IMR-90 (cell line): ENCODE data around the gene GATA2.

Experiments used
- CHD1 ChIP-seq: IDR thresholded peaks from 2 replicates; pipeline ENCODE4 v1.6.1; 2012; ENCODE audit warnings: low read depth, low read length, improper control_type of control experiment
- CTCF ChIP-seq: conservative IDR thresholded peaks from 2 replicates; pipeline ENCODE4 v1.5.1; 2012; ENCODE audit warnings: mild to moderate bottlenecking, low read depth, low read length, improper control_type of control experiment
- ELK1 ChIP-seq: fragments of 150-350 bp; IDR thresholded peaks from 2 replicates; pipeline ENCODE4 v1.6.1; 2016; ENCODE audit warnings: low read depth, mild to moderate bottlenecking, low read length, moderate library complexity, borderline replicate concordance
- FOS ChIP-seq: fragments of 150-350 bp; IDR thresholded peaks from 2 replicates; pipeline ENCODE4 v1.6.1; 2016; ENCODE audit warnings: low read depth, low read length
- MAFK ChIP-seq: IDR thresholded peaks from 2 replicates; pipeline ENCODE4 v1.6.1; 2012; ENCODE audit warnings: low read depth, low read length, improper control_type of control experiment
- POLR2A ChIP-seq: IDR thresholded peaks from 2 replicates; pipeline ENCODE4 v1.6.1; 2012; ENCODE audit warnings: mild to moderate bottlenecking, low read depth, low read length
- RCOR1 ChIP-seq: IDR thresholded peaks from 2 replicates; pipeline ENCODE4 v1.6.1; 2012; ENCODE audit warnings: mild to moderate bottlenecking, low read length, improper control_type of control experiment; ENCODE audit not compliant: insufficient replicate concordance
- SMC3 ChIP-seq: fragments of 150-350 bp; IDR thresholded peaks from 2 replicates; pipeline ENCODE4 v1.6.1; 2016; ENCODE audit warnings: low read depth, mild to moderate bottlenecking, antibody characterized with exemption, low read length, moderate library complexity
- USF2 ChIP-seq: fragments of 150-350 bp; IDR thresholded peaks from 2 replicates; pipeline ENCODE4 v1.6.1; 2017; ENCODE audit warnings: mild to moderate bottlenecking, antibody characterized with exemption, low read length, low read depth

GRCh38 chr3:128483657-128484403, 9.2 kb downstream of the GATA2 start:
- no peak for TF ChIP-seq SMC3
- TF ChIP-seq CTCF, result no peak
- no peak for TF ChIP-seq POLR2A
- no peak for TF ChIP-seq USF2
- TF ChIP-seq MAFK, result no peak
- no peak for TF ChIP-seq ELK1
- no peak for TF ChIP-seq FOS
- TF ChIP-seq RCOR1, result no peak
- no peak for TF ChIP-seq CHD1
